ENCODE measurements around the gene RAB4B.
"Not testable (repeated sequence)": the region's sequence is repeated elsewhere in the genome, so short reads cannot be mapped to it uniquely, and the experiment has no call there.

Gene RAB4B

GRCh38 chr19:40752257-40752781 lies 25.7 kb upstream of the RAB4B start:
- DNase-seq, result no peak

- no peak for DNase-seq
Observed at GRCh38 chr19:40754611-40755247, 23.3 kb upstream of the RAB4B start.

- no peak for DNase-seq
Observed at GRCh38 chr19:40755248-40755624, 22.8 kb upstream of the RAB4B start.

- DNase-seq, result no peak
Observed at GRCh38 chr19:40755791-40756190, 22.3 kb upstream of the RAB4B start.

- DNase-seq, result no peak
Observed at GRCh38 chr19:40756502-40757110, 21.4 kb upstream of the RAB4B start.

- DNase-seq, result no peak
Observed at GRCh38 chr19:40758491-40758890, 19.6 kb upstream of the RAB4B start.

GRCh38 chr19:40759352-40759751 lies 18.7 kb upstream of the RAB4B start:
- no peak for DNase-seq

GRCh38 chr19:40762754-40763470 lies 15.1 kb upstream of the RAB4B start:
- no peak for DNase-seq

GRCh38 chr19:40763526-40763925 lies 14.5 kb upstream of the RAB4B start:
- no peak for DNase-seq

GRCh38 chr19:40763963-40764362 lies 14.1 kb upstream of the RAB4B start:
- no peak for DNase-seq

- DNase-seq, result not testable (repeated sequence)
Observed at GRCh38 chr19:40766385-40766784, 11.7 kb upstream of the RAB4B start.

GRCh38 chr19:40768869-40769268 lies 9.2 kb upstream of the RAB4B start:
- DNase-seq, result no peak

- not testable (repeated sequence) for DNase-seq
Observed at GRCh38 chr19:40771101-40771862, 6.8 kb upstream of the RAB4B start.

GRCh38 chr19:40774916-40775631 lies 3.0 kb upstream of the RAB4B start, which contains the start of gene MIA:
Gene MIA, plus strand, starts transcription at chr19:40775521. Its CDS starts 22 bp downstream, at chr19:40775543.
- DNase-seq, result no peak

GRCh38 chr19:40775632-40776022 lies 2.4 kb upstream of the RAB4B start:
- DNase-seq, result no peak

- no peak for DNase-seq
Observed at GRCh38 chr19:40776364-40776763, 1.7 kb upstream of the RAB4B start.

GRCh38 chr19:40776932-40777644 lies 959 bp upstream of the RAB4B start:
- DNase-seq, result peak; percentile 78

GRCh38 chr19:40777645-40777936 lies 456 bp upstream of the RAB4B start:
- no peak for DNase-seq

- DNase-seq, result no peak
Observed at GRCh38 chr19:40778706-40779284, 748 bp downstream of the RAB4B start.

GRCh38 chr19:40780582-40780981 lies 2.5 kb downstream of the RAB4B start:
- DNase-seq, result no peak

- no peak for DNase-seq
Observed at GRCh38 chr19:40781140-40781539, 3.1 kb downstream of the RAB4B start.

GRCh38 chr19:40783711-40784110 lies 5.7 kb downstream of the RAB4B start:
- DNase-seq, result no peak
